ENCODE data around the gene AVL9.

DNA sequence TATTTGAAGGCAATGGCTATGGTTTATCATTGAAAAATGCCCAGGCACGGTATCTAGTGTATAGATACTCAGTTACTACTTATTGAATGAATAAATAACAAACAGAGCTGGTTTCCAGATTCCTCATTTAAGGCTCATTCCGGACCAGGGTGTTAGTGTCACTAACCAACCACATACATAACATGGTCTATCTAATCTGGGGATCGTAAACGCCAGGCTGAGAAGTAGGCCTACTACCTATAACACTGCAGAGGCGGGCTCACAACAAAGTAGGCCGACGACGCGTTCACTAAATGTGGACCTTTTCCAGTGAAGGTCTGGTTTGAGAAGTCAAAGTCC lies 5.5 kb upstream of the AVL9 start:
- TF ChIP-seq, protein P1, sequence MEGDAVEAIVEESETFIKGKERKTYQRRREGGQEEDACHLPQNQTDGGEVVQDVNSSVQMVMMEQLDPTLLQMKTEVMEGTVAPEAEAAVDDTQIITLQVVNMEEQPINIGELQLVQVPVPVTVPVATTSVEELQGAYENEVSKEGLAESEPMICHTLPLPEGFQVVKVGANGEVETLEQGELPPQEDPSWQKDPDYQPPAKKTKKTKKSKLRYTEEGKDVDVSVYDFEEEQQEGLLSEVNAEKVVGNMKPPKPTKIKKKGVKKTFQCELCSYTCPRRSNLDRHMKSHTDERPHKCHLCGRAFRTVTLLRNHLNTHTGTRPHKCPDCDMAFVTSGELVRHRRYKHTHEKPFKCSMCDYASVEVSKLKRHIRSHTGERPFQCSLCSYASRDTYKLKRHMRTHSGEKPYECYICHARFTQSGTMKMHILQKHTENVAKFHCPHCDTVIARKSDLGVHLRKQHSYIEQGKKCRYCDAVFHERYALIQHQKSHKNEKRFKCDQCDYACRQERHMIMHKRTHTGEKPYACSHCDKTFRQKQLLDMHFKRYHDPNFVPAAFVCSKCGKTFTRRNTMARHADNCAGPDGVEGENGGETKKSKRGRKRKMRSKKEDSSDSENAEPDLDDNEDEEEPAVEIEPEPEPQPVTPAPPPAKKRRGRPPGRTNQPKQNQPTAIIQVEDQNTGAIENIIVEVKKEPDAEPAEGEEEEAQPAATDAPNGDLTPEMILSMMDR (IDR thresholded peaks at IDR 0.05) = no peak
- TF ChIP-seq POLR2AphosphoS5 (IDR thresholded peaks at IDR 0.05; ENCODE audit: insufficient read depth in 1 of 2, low read depth in 1 of 2) = no peak

Measured in vagina (tissue), 2 donors.